ENCODE measurements around the gene DEAF1.

DNA sequence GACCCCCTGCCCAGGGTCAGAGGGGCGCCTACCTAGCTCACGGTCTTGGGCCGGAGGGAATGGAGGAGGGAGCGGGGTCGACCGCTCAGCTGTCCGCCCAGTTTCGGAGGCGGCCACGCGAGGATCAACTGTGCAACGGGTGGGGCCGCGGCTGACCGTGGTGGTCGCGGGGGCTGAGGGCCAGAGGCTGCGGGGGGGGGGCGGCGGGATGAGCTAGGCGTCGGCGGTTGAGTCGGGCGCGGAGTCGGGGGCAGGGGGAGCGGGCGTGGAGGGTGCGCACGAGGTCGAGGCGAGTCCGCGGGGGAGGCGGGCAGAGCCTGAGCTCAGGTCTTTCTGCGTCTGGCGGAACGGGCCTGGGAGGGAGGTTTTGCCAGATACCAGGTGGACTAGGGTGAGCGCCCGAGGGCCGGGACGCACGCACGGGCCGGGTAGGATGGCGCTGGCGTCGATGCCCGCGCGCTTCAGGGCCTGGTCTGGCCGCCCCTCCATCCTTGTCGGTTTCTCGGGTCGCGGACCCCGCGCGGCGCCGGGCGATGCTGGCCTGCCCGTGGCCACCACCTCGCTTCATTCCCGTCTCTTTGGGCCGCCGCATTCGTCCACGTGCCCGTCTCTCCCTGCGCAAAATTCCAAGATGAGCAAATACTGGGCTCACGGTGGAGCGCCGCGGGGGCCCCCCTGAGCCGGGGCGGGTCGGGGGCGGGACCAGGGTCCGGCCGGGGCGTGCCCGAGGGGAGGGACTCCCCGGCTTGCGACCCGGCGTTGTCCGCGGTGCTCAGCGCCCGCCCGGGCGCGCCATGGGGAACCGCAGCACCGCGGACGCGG lies 58.3 kb downstream of the DEAF1 start, which contains the start of gene DRD4:
- TF ChIP-seq, protein P1, sequence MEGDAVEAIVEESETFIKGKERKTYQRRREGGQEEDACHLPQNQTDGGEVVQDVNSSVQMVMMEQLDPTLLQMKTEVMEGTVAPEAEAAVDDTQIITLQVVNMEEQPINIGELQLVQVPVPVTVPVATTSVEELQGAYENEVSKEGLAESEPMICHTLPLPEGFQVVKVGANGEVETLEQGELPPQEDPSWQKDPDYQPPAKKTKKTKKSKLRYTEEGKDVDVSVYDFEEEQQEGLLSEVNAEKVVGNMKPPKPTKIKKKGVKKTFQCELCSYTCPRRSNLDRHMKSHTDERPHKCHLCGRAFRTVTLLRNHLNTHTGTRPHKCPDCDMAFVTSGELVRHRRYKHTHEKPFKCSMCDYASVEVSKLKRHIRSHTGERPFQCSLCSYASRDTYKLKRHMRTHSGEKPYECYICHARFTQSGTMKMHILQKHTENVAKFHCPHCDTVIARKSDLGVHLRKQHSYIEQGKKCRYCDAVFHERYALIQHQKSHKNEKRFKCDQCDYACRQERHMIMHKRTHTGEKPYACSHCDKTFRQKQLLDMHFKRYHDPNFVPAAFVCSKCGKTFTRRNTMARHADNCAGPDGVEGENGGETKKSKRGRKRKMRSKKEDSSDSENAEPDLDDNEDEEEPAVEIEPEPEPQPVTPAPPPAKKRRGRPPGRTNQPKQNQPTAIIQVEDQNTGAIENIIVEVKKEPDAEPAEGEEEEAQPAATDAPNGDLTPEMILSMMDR (conservative IDR thresholded peaks at IDR 0.05 in 1 of 2, IDR thresholded peaks at IDR 0.05 in 1 of 2; ENCODE audit: low read depth in 1 of 2, low read length in 2 of 2) = no peak
- TF ChIP-seq EZH2 (IDR thresholded peaks at IDR 0.05; ENCODE audit: low read length, missing control alignments) = no peak

Measured in fibroblast of lung (primary cell).